Left lung (tissue), 10 donors: ENCODE measurements around the gene AIG1. TPM values are rescaled to one million over a fixed set of nuclear protein-coding genes. Genes with fewer than 3 reads are reported as not detected.

Experiments used
- ATAC-seq: fragments of 200-7000 bp; cut with Tn5 transposase; one replicate; pipeline ENCODE4 v1.9.1; 2020; ENCODE audit warnings: moderate library complexity
- DNase-seq, 4 donors: peaks; one replicate each; pipeline ENCODE4 v3.0.0-alpha.2; 2013 to 2020
- H3K27ac ChIP-seq, 2 donors: fragments of 200-600 bp; sonication (generic) in 1 of 2; one replicate each; pipeline versions ENCODE4 v1.5.0 to v1.8.0; 2020 to 2021
- H3K27me3 ChIP-seq, 2 donors: fragments of 200-600 bp; sonication (generic) in 1 of 2; one replicate each; pipeline versions ENCODE4 v1.5.0 to v1.8.0; 2020 to 2021
- H3K36me3 ChIP-seq, 2 donors: fragments of 200-600 bp; sonication (generic) in 1 of 2; one replicate each; pipeline versions ENCODE4 v1.5.0 to v1.8.0; 2020 to 2021
- H3K4me1 ChIP-seq, 2 donors: fragments of 200-600 bp; one replicate each; pipeline ENCODE4 v1.8.0; 2021
- H3K4me3 ChIP-seq, 2 donors: fragments of 200-600 bp; sonication (generic) in 1 of 2; one replicate each; pipeline versions ENCODE4 v1.5.0 to v1.8.0; 2020 to 2021; ENCODE audit warnings: mild to moderate bottlenecking in 1 of 2
- H3K9me3 ChIP-seq, 2 donors: fragments of 200-600 bp; sonication (generic) in 1 of 2; one replicate each; pipeline versions ENCODE4 v1.5.0 to v1.8.0; 2020 to 2021
- intact Hi-C, 2 donors: fragments of 100-400 bp; cut with DNase I; formaldehyde crosslinking; loops; one replicate each; pipeline versions ENCODE4 v1.11.2 to v1.14.2; 2022
- polyA plus RNA-seq, 6 donors: library from polyadenylated mRNA; unstranded; fragments of 120-200 nt; gene quantifications; one replicate each; pipeline ENCODE4 v1.2.1, GENCODE V29; 2013; ENCODE audit not compliant: insufficient read length in 6 of 6
- total RNA-seq, 2 donors: library from RNA; stranded (reverse); fragmentation: NEBNext Ultra II Directional; extraction: Animal tissue kit (Norgen Biotek cat#: 25700); gene quantifications; one replicate each; pipeline ENCODE4 v1.2.1, GENCODE V29; 2021
- TF ChIP-seq, protein P1 (sequence below), 2 donors: fragments of 200-600 bp; sonication (generic) in 1 of 2; IDR thresholded peaks; one replicate each; pipeline versions ENCODE4 v1.5.0 to v1.8.0; 2021; ENCODE audit warnings: antibody characterized with exemption in 2 of 2
- donor health status: DM: no; HTN: yes; CAD: no.
- donor health status: DM: no; HTN: no; CAD: no.

AIG1 gene
- total and polyA plus RNA-seq, 8 donors, result 34.7 to 45.4 (median 36.8) TPM

DNA sequence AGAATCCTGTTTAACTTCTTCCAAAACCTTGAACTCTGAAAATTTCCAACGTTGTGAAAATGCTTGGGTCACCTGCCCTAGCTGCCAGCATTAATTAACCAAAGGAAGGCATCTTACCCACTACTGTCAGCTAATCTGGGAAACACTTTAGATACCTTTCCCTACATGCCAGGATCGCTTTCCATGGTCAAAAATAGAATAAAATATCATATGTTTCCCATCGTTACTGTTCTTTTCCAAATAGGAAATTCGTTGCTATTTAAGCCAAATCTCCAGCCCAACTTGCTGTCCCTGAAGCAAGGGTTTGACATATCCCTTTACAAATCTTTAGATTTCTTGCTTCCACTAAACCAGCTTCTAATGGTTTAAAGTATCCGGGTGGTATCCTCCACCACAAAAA lies 157.5 kb downstream of the AIG1 start:
- TF ChIP-seq, protein P1, sequence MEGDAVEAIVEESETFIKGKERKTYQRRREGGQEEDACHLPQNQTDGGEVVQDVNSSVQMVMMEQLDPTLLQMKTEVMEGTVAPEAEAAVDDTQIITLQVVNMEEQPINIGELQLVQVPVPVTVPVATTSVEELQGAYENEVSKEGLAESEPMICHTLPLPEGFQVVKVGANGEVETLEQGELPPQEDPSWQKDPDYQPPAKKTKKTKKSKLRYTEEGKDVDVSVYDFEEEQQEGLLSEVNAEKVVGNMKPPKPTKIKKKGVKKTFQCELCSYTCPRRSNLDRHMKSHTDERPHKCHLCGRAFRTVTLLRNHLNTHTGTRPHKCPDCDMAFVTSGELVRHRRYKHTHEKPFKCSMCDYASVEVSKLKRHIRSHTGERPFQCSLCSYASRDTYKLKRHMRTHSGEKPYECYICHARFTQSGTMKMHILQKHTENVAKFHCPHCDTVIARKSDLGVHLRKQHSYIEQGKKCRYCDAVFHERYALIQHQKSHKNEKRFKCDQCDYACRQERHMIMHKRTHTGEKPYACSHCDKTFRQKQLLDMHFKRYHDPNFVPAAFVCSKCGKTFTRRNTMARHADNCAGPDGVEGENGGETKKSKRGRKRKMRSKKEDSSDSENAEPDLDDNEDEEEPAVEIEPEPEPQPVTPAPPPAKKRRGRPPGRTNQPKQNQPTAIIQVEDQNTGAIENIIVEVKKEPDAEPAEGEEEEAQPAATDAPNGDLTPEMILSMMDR (IDR thresholded peaks at IDR 0.05), result no peak
- Histone ChIP-seq H3K4me1 (no peaks in the 10 kb centered on the region), H3K36me3 (no peaks in the 10 kb centered on the region), H3K4me3 (no peak overlapping the region), H3K27ac (no peak overlapping the region), H3K27me3 (no peaks in the 10 kb centered on the region), H3K9me3 (no peaks in the 10 kb centered on the region)
- no peak for DNase-seq
- intact Hi-C loops, result no loop called here
- ATAC-seq, result no peak

DNA sequence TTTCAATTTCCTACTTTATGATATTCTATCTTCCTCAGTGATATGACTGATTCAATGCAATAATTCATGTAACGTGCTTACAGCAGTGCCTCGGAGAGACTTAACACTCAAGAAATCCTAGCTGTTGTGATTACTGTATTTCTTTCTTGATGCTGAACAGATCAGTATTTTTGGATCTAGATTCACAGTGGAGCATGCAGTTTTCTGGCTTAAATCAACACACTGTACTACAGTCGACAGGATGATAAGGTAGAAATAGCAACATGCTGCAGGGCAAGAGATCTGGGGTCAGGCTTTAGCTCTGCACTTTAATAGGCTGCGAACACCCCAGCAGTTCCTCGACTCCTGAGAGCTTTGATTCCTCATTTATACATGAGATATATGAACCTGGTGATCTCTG lies 161.0 kb downstream of the AIG1 start:
- TF ChIP-seq, protein P1 (IDR thresholded peaks at IDR 0.05), result no peak
- ATAC-seq (no peak), DNase-seq (no peak)
- intact Hi-C loops, result no loop called here
- Histone ChIP-seq H3K27me3 (no peaks in the 10 kb centered on the region), H3K4me1 (no peaks in the 10 kb centered on the region), H3K9me3 (no peaks in the 10 kb centered on the region), H3K4me3 (no peak overlapping the region), H3K36me3 (no peaks in the 10 kb centered on the region), H3K27ac (no peak overlapping the region)

DNA sequence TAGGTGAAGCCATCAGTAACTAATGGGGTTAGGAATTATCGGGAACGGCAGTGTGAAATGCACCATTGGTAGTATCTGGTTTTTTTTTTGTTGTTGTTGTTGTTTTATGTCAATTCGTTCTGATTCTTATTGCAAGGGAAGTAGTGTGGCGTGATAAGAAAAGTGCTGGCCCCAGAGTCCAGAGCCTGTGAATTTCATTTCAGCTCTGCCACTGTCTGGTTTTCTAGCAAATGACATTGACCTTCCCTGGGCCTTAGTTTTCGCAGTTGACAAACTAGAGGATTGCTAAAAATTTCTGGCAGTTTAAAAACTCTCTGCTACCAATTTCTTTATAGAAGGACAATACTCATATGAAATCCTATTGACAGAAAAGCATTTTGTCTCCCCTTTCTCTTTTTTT lies 161.6 kb downstream of the AIG1 start:
- no peak overlapping the region for H3K4me3 ChIP-seq
- H3K4me1 ChIP-seq, result no peaks in the 10 kb centered on the region
- no peaks in the 10 kb centered on the region for H3K9me3 ChIP-seq
- peak overlapping the region in 1 of 2 donors; percentile 34 for H3K27ac ChIP-seq
- TF ChIP-seq, protein P1 (IDR thresholded peaks at IDR 0.05), result no peak
- no peaks in the 10 kb centered on the region for H3K36me3 ChIP-seq
- H3K27me3 ChIP-seq, result no peaks in the 10 kb centered on the region
- intact Hi-C loops, result no loop called here
- DNase-seq (no peak), ATAC-seq (no peak)

DNA sequence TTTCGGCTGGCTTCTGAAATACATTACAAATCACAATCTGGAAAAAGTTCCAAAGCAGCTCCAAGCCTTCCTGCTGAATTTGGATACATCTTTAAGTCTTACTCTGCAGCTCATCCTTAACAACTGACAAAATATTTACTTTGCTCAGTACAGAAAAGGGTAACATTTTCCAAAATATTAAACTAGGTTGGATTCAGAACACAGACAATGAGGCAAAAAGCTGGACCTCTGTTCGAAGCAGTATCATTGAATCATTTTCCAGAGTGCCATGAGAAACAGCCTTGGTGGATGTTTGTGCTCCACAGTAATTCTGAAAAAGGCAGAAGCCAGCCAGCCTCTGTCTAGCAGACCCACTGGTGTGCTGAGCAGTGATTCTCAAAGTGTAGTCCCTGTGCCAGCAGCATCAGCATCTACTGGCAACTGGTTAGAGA lies 162.1 kb downstream of the AIG1 start:
- H3K36me3 ChIP-seq, result no peaks in the 10 kb centered on the region
- peak in 2 of 4 donors; percentile 53 to 62 for DNase-seq
- H3K27ac ChIP-seq, result peak overlapping the region in 1 of 2 donors; percentile 34
- no peaks in the 10 kb centered on the region for H3K9me3 ChIP-seq
- TF ChIP-seq, protein P1 (IDR thresholded peaks at IDR 0.05), result no peak
- intact Hi-C loops, result no loop called here
- H3K27me3 ChIP-seq, result no peaks in the 10 kb centered on the region
- no peaks in the 10 kb centered on the region for H3K4me1 ChIP-seq
- no peak overlapping the region for H3K4me3 ChIP-seq
- peak; percentile 63 for ATAC-seq

DNA sequence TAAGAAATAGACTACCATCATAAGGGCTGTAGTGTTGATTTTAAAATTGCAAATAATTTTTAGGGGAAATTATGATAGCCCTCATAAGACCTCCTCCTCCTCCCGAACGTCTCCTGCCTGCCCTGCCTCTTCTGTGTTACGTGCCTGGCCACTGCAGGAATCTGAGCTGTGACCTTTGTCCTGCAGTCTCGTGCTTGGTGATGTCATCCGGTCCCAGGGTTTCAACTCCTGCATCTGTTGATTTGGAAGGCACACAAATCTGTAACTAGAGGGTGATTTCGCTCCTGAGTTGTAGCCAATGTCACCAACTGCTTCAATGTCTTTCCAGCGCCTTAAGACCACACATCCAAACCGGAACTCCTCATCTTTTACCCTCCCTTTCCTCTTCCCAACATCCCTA lies 163.2 kb downstream of the AIG1 start:
- intact Hi-C loops, result no loop called here
- TF ChIP-seq, protein P1 (IDR thresholded peaks at IDR 0.05), result no peak

More for the DNA sequence above, 163.2 kb downstream of the AIG1 start:
- no peak overlapping the region for H3K4me3 ChIP-seq
- no peaks in the 10 kb centered on the region for H3K9me3 ChIP-seq
- no peaks in the 10 kb centered on the region for H3K4me1 ChIP-seq
- DNase-seq, result peak in 1 of 4 donors; percentile 24
- no peak overlapping the region for H3K27ac ChIP-seq
- no peak for ATAC-seq
- H3K27me3 ChIP-seq, result no peaks in the 10 kb centered on the region
- no peaks in the 10 kb centered on the region for H3K36me3 ChIP-seq
